AG09319 (cell line): Measurements from ENCODE around the gene KRT2.

Experiments used
- DNase-seq: peaks from one replicate; pipeline ENCODE4 v3.0.0-alpha.2; 2010; ENCODE audit warnings: low read depth; ENCODE audit errors: extremely low read depth
- CTCF ChIP-seq: IDR thresholded peaks from 2 replicates; pipeline ENCODE4 v1.5.1; 2011; ENCODE audit warnings: low read depth, mild to moderate bottlenecking, inconsistent platforms, low read length, moderate library complexity

KRT2 gene

GRCh38 chr12:52684431-52684830 lies 32.4 kb upstream of the KRT2 start:
- no peak for DNase-seq
- no peak for TF ChIP-seq CTCF

DNA sequence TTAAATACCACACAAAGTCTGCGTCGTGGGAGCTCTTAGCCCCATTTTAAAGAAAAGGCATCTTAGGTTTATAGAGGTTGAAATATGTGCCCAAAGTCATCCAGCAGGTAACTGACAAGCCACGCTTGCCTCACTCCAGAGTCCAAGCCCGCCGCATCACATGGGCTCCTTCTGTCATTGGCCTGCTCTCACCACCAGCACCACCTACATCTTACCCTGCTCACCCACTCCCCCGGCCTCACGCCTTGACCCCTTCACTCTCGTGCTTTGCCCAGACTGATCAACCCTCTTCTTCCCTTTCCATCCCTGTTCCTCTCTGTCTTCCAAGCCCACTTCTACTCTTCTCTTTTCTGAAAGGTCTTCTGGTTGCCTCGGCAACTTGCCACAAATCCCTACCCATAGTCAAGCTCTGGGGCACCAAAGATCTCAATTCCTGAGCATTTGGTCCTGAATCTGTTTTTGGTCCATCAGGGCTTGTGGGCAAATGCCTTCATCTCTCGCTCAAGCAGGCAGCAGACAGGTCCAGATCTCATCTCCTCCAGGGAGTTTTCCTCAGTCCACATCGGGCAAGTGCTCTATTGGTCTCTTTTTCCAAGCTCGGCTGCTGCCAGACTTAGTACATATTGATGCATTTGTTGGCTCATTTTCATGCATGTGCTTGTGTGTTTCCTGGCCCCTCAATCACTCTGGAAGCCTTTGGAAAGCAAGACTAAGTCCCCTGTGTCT lies 31.7 kb upstream of the KRT2 start:
- TF ChIP-seq CTCF = no peak
- DNase-seq = no peak

- DNase-seq = no peak
- TF ChIP-seq CTCF = no peak
Measured at GRCh38 chr12:52682938-52683574, 31.0 kb upstream of the KRT2 start.

DNA sequence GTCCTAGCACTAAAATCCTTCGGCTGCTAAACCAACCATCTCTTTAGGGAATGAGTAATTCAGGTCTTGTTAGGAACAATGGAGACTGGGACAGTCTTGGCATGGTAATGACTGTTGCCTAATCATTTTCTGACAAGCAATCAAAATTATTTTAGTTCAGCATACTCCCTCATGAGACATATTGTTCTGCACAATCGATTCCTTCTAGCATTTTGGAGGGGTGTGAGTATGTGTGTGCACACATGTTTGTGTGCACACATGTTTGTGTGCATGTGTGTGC lies 30.3 kb upstream of the KRT2 start:
- TF ChIP-seq CTCF = no peak
- no peak for DNase-seq

- no peak for DNase-seq
- no peak for TF ChIP-seq CTCF
Measured at GRCh38 chr12:52681526-52682380, 29.7 kb upstream of the KRT2 start.

DNA sequence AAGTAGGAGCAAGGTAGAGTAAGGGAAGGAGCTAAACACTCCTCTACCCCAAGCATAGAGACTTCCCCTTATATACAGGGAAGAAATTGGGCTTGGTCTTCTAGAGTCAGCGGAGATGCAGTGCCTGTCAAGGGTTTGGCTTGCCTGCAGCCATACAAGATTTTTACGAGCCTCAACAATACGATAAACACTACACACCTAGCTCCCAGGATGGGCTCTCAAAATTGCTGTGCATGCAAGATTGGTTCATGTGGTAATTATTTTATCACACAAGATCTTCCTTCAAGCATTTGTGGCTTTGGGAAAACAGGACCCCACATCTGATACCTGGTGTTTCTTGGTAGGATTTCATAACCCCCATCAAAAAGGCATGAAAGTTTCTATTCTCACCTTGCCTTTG lies 28.4 kb upstream of the KRT2 start, which contains the start of gene KRT1:
TSS of gene KRT1 (minus strand) at position 45 of the 400 bp plus-strand sequence. CDS start 59 bp downstream, outside the sequence.
- TF ChIP-seq CTCF = no peak
- DNase-seq = no peak

GRCh38 chr12:52679875-52680274 lies 27.9 kb upstream of the KRT2 start:
- no peak for TF ChIP-seq CTCF
- no peak for DNase-seq
